Measurements from ENCODE around the gene SCML1.

DNA sequence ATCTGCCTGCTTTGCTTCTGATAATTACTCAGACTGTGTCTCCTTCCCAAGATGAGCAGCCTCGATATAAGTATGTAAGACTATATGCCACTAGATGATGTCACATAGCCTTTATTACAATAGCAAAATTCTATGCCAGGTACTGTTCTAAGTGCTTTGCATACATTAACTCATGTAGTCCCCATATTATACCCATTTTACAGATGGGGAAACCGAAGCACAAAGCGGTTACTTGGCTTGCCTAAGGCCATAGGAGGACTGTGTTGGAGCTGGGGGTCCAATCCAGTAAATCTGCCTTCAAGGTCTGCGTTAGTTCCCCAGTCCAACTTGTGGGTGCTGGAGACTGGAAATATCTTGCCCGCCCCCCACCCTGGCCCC, 826 bp upstream of the SCML1 start:
- TF ChIP-seq, protein P1, sequence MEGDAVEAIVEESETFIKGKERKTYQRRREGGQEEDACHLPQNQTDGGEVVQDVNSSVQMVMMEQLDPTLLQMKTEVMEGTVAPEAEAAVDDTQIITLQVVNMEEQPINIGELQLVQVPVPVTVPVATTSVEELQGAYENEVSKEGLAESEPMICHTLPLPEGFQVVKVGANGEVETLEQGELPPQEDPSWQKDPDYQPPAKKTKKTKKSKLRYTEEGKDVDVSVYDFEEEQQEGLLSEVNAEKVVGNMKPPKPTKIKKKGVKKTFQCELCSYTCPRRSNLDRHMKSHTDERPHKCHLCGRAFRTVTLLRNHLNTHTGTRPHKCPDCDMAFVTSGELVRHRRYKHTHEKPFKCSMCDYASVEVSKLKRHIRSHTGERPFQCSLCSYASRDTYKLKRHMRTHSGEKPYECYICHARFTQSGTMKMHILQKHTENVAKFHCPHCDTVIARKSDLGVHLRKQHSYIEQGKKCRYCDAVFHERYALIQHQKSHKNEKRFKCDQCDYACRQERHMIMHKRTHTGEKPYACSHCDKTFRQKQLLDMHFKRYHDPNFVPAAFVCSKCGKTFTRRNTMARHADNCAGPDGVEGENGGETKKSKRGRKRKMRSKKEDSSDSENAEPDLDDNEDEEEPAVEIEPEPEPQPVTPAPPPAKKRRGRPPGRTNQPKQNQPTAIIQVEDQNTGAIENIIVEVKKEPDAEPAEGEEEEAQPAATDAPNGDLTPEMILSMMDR (IDR thresholded peaks at IDR 0.05), result no peak
- TF ChIP-seq, protein P2, sequence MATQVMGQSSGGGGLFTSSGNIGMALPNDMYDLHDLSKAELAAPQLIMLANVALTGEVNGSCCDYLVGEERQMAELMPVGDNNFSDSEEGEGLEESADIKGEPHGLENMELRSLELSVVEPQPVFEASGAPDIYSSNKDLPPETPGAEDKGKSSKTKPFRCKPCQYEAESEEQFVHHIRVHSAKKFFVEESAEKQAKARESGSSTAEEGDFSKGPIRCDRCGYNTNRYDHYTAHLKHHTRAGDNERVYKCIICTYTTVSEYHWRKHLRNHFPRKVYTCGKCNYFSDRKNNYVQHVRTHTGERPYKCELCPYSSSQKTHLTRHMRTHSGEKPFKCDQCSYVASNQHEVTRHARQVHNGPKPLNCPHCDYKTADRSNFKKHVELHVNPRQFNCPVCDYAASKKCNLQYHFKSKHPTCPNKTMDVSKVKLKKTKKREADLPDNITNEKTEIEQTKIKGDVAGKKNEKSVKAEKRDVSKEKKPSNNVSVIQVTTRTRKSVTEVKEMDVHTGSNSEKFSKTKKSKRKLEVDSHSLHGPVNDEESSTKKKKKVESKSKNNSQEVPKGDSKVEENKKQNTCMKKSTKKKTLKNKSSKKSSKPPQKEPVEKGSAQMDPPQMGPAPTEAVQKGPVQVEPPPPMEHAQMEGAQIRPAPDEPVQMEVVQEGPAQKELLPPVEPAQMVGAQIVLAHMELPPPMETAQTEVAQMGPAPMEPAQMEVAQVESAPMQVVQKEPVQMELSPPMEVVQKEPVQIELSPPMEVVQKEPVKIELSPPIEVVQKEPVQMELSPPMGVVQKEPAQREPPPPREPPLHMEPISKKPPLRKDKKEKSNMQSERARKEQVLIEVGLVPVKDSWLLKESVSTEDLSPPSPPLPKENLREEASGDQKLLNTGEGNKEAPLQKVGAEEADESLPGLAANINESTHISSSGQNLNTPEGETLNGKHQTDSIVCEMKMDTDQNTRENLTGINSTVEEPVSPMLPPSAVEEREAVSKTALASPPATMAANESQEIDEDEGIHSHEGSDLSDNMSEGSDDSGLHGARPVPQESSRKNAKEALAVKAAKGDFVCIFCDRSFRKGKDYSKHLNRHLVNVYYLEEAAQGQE (IDR thresholded peaks at IDR 0.05; ENCODE audit: insufficient read depth in 1 of 2, low read depth in 2 of 2, low read length in 1 of 2), result no peak
- no peak for TF ChIP-seq POLR2AphosphoS5 (IDR thresholded peaks at IDR 0.05; ENCODE audit: low read depth, low read length)

Data from Panc1 (cell line).